ENCODE data around the gene PTX3.

The PTX3 gene

DNA sequence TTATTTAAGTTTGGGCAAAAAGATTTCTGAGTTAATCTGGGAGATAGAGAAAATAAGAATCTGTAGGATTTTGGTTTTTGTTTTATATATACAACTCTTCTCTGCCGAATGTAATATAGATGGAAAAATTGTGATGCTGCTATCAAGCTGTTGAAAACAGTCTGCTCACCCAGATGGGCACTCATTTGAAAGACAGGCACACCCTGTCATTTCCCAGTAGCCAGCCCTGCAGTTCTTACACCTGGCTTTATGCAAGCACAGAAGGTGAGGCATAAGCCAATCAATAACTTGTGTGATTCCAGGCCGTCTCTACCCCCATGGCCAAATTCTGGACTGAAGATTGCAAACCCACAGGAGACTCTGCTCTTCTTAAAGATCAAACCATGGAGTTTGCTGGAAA lies 27.1 kb upstream of the PTX3 start:
- H3K36me3 ChIP-seq (ENCODE audit: insufficient read depth) = no peaks in the 10 kb centered on the region
- no peaks in the 10 kb centered on the region for H3K27me3 ChIP-seq (ENCODE audit: insufficient read depth, low read depth)
- no peak for TF ChIP-seq CTCF (conservative IDR thresholded peaks at IDR 0.05; ENCODE audit: low read depth, low read length)
- H3K4me1 ChIP-seq (ENCODE audit: low read depth, poor library complexity, severe bottlenecking) = no peaks in the 10 kb centered on the region
- no peaks in the 10 kb centered on the region for H3K79me2 ChIP-seq (ENCODE audit: insufficient read depth, low read depth)
- H3K27ac ChIP-seq = no peak overlapping the region
- H3K4me3 ChIP-seq (IDR thresholded peaks at IDR 0.05; ENCODE audit: insufficient read depth, low read depth, low read length) = no peak overlapping the region
- no peaks in the 10 kb centered on the region for H4K20me1 ChIP-seq (ENCODE audit: insufficient read depth)
- H3K9ac ChIP-seq = no peak overlapping the region
- no peak overlapping the region for H3K4me2 ChIP-seq
- H2AFZ ChIP-seq (ENCODE audit: low read depth) = no peak overlapping the region

DNA sequence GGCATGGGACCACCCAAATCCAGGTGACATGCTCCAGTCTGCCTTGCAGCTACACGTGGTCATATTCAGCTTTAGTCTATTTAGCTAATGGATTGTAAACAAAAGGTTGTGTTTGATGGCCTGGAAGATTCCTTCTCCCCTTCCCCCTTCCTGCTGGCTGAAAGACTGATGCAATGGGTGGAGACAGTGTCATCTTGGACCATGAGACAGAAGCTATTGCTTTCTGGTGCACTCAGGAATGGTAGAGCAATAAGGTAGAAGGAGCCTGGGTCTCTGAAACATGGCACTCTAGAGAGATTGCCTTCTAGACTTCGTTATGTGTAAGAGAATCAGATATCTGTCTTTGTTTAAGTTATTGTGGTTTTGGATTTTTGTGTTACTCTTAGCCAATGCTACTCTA lies 25.7 kb upstream of the PTX3 start:
- Histone ChIP-seq H3K9ac (no peak overlapping the region), H4K20me1 (ENCODE audit: insufficient read depth) (no peaks in the 10 kb centered on the region), H3K4me2 (no peak overlapping the region), H3K79me2 (ENCODE audit: insufficient read depth, low read depth) (no peaks in the 10 kb centered on the region), H3K4me3 (IDR thresholded peaks at IDR 0.05; ENCODE audit: insufficient read depth, low read depth, low read length) (no peak overlapping the region), H3K36me3 (ENCODE audit: insufficient read depth) (no peaks in the 10 kb centered on the region), H3K27ac (no peak overlapping the region), H3K27me3 (ENCODE audit: insufficient read depth, low read depth) (no peaks in the 10 kb centered on the region), H3K4me1 (ENCODE audit: low read depth, poor library complexity, severe bottlenecking) (no peaks in the 10 kb centered on the region), H2AFZ (ENCODE audit: low read depth) (no peak overlapping the region)
- no peak for TF ChIP-seq CTCF (conservative IDR thresholded peaks at IDR 0.05; ENCODE audit: low read depth, low read length)

DNA sequence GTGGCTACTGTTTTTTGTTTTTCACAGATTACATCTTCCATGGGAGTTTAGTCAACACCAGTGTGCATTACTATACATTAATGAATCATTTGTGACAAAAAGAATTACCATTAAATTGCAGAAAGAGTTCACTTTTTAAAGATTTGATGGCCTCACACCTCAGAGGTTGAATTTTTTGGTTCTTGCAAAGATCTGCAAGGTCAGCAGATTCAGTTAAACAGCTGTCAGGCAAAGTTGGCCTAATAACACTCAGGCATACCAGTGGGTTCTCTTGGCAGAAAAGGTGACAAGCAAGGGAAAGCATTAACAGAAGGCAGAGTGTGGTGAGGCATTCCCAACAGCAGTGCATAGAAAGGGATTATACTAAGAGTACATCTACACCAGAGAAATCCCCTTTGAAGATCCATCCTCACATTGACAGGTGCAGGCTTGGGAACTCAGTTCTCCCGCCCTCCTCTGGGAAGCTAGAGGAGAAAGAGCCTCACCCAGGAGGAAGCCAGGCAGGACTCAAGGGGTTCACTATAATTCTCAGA lies 24.3 kb upstream of the PTX3 start:
- no peaks in the 10 kb centered on the region for H3K79me2 ChIP-seq (ENCODE audit: insufficient read depth, low read depth)
- H3K4me3 ChIP-seq (IDR thresholded peaks at IDR 0.05; ENCODE audit: insufficient read depth, low read depth, low read length) = no peak overlapping the region
- H3K27ac ChIP-seq = no peak overlapping the region
- no peak overlapping the region for H3K4me2 ChIP-seq
- H3K27me3 ChIP-seq (ENCODE audit: insufficient read depth, low read depth) = no peaks in the 10 kb centered on the region
- TF ChIP-seq CTCF (conservative IDR thresholded peaks at IDR 0.05; ENCODE audit: low read depth, low read length) = no peak
- no peak overlapping the region for H3K9ac ChIP-seq
- no peaks in the 10 kb centered on the region for H3K4me1 ChIP-seq (ENCODE audit: low read depth, poor library complexity, severe bottlenecking)
- no peak overlapping the region for H2AFZ ChIP-seq (ENCODE audit: low read depth)
- H3K36me3 ChIP-seq (ENCODE audit: insufficient read depth) = no peaks in the 10 kb centered on the region
- no peaks in the 10 kb centered on the region for H4K20me1 ChIP-seq (ENCODE audit: insufficient read depth)

DNA sequence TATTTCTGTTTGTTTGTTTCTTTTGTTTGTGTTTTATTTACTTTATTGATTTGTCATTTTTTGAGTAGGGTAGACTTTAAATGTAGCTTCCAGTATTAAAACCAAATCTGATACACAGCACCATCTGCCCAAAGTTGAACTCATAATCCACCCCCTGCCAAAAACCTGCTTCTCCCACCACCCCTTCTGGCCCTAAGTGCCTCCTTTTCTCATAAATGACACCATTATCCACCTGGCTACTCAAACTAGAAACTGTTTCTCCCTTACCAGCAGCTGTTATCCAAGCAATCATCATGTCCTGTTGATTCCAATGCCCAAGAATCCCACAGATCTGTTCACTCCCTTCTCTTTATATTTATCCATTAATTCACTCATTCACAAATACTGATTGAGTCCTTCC lies 21.8 kb upstream of the PTX3 start:
- H3K4me3 ChIP-seq (IDR thresholded peaks at IDR 0.05; ENCODE audit: insufficient read depth, low read depth, low read length) = no peak overlapping the region
- no peak overlapping the region for H3K27ac ChIP-seq
- no peak for TF ChIP-seq CTCF (conservative IDR thresholded peaks at IDR 0.05; ENCODE audit: low read depth, low read length)
- no peaks in the 10 kb centered on the region for H4K20me1 ChIP-seq (ENCODE audit: insufficient read depth)
- H3K9ac ChIP-seq = no peak overlapping the region
- H3K4me2 ChIP-seq = no peak overlapping the region
- no peaks in the 10 kb centered on the region for H3K79me2 ChIP-seq (ENCODE audit: insufficient read depth, low read depth)
- no peaks in the 10 kb centered on the region for H3K4me1 ChIP-seq (ENCODE audit: low read depth, poor library complexity, severe bottlenecking)
- H3K27me3 ChIP-seq (ENCODE audit: insufficient read depth, low read depth) = no peaks in the 10 kb centered on the region
- H2AFZ ChIP-seq (ENCODE audit: low read depth) = no peak overlapping the region
- H3K36me3 ChIP-seq (ENCODE audit: insufficient read depth) = no peaks in the 10 kb centered on the region
